K562 (cell line): Measurements from ENCODE around the gene IRF2BP2. TPM values are rescaled to one million over a fixed set of nuclear protein-coding genes. Genes with fewer than 3 reads are reported as not detected.

Experiments used
- BCLAF1 ChIP-seq, 2 experiments: fragments of 450-650 bp in 1 of 2; IDR thresholded peaks; 2 replicates each; pipeline ENCODE4 v1.6.1; 2011 to 2017; ENCODE audit warnings: low read depth in 2 of 2, antibody characterized with exemption in 1 of 2, borderline replicate concordance in 1 of 2, low read length in 1 of 2, mild to moderate bottlenecking in 1 of 2, mixed read lengths in 1 of 2; ENCODE audit not compliant: control insufficient read depth in 1 of 2
- DNMT1 ChIP-seq: fragments of 450-650 bp; IDR thresholded peaks from 2 replicates; pipeline ENCODE4 v1.6.1; 2016; ENCODE audit warnings: antibody characterized with exemption, mild to moderate bottlenecking
- E2F6 ChIP-seq, 2 experiments: IDR thresholded peaks; 2 replicates each; pipeline ENCODE4 v1.6.1; 2011; ENCODE audit warnings: borderline replicate concordance in 1 of 2, control low read depth in 1 of 2, low read depth in 1 of 2, low read length in 1 of 2, mild to moderate bottlenecking in 1 of 2, mixed read lengths in 1 of 2, moderate library complexity in 1 of 2; ENCODE audit not compliant: insufficient read depth in 1 of 2, insufficient read length in 1 of 2, poor library complexity in 1 of 2, severe bottlenecking in 1 of 2; ENCODE audit errors: extremely low read depth in 1 of 2
- FOXJ2 ChIP-seq: fragments of 200-800 bp; sonication (Bioruptor generic); IDR thresholded peaks from 2 replicates; pipeline ENCODE4 v1.6.1; 2016; ENCODE audit warnings: missing genetic modification characterization, missing compliant biosample characterization
- FOXM1 ChIP-seq, 2 experiments: fragments of 450-650 bp in 1 of 2; sonication (generic) in 1 of 2; formaldehyde crosslinking in 1 of 2; IDR thresholded peaks; 2 replicates each; pipeline versions ENCODE4 v1.6.1 to v1.9.0; 2017 to 2022; ENCODE audit warnings: low read depth in 2 of 2, mild to moderate bottlenecking in 2 of 2, missing genetic modification reagents in 1 of 2, moderate library complexity in 1 of 2
- MED1 ChIP-seq: sonication (generic); formaldehyde crosslinking; IDR thresholded peaks from 2 replicates; pipeline ENCODE4 v1.8.1; 2023; ENCODE audit warnings: missing genetic modification reagents, borderline replicate concordance
- NR3C1 ChIP-seq: sonication (generic); formaldehyde crosslinking; IDR thresholded peaks from 2 replicates; pipeline ENCODE4 v1.8.1; 2022; ENCODE audit warnings: missing genetic modification reagents
- PHF20 ChIP-seq: fragments of 450-650 bp; IDR thresholded peaks from 2 replicates; pipeline ENCODE4 v1.6.1; 2018; ENCODE audit not compliant: partially characterized antibody
- POLR2AphosphoS5 ChIP-seq: IDR thresholded peaks from 2 replicates; pipeline ENCODE4 v1.6.1; 2011; ENCODE audit warnings: mild to moderate bottlenecking, low read depth, low read length, moderate library complexity; ENCODE audit not compliant: control insufficient read depth, insufficient read depth
- PTRF ChIP-seq: fragments of 450-650 bp; IDR thresholded peaks from 2 replicates; pipeline ENCODE4 v1.6.1; 2016; ENCODE audit warnings: mild to moderate bottlenecking, missing genetic modification characterization, missing compliant biosample characterization
- RNF2 ChIP-seq: sonication (generic); IDR thresholded peaks from 2 replicates; pipeline ENCODE4 v1.6.1; 2016
- SIN3A ChIP-seq, 2 experiments: fragments of 150-350 bp in 1 of 2; IDR thresholded peaks; 2 replicates each; pipeline ENCODE4 v1.6.1; 2011 to 2016; ENCODE audit warnings: borderline replicate concordance in 2 of 2, low read depth in 2 of 2, low read length in 2 of 2, mild to moderate bottlenecking in 2 of 2, moderate library complexity in 2 of 2; ENCODE audit not compliant: control insufficient read depth in 1 of 2
- TEAD2 ChIP-seq: fragments of 450-650 bp; IDR thresholded peaks from 2 replicates; pipeline ENCODE4 v1.6.1; 2016; ENCODE audit warnings: missing genetic modification characterization, control low read depth, missing compliant biosample characterization
- TEAD4 ChIP-seq, 2 experiments: sonication (generic) in 1 of 2; formaldehyde crosslinking in 1 of 2; IDR thresholded peaks; 2 replicates each; pipeline versions ENCODE4 v1.6.1 to v1.8.0; 2012 to 2022; ENCODE audit warnings: borderline replicate concordance in 1 of 2, inconsistent platforms in 1 of 2, low read length in 1 of 2, mild to moderate bottlenecking in 1 of 2, missing genetic modification reagents in 1 of 2
- VEZF1 ChIP-seq: fragments of 200-800 bp; sonication (Bioruptor generic); IDR thresholded peaks from 2 replicates; pipeline ENCODE4 v1.6.1; 2017; ENCODE audit warnings: missing genetic modification characterization, missing compliant biosample characterization
- ZC3H8 ChIP-seq: fragments of 450-650 bp; IDR thresholded peaks from 2 replicates; pipeline ENCODE4 v1.6.1; 2017
- ZNF830 ChIP-seq: fragments of 250-450 bp; sonication (Bioruptor Pico); IDR thresholded peaks from 2 replicates; pipeline ENCODE4 v1.5.0; 2021; ENCODE audit warnings: mild to moderate bottlenecking
- polyA plus RNA-seq, 8 experiments: library from polyadenylated mRNA; depleted of rRNA in 4 of 8; stranded (reverse) in 5 of 8; unstranded in 3 of 8; fragments of >200 nt; fragmentation: Nextera tagmentation in 2 of 8; fragmentation: Illumina TruSeq in 1 of 8; extraction: Ambion mirVana in 2 of 8; extraction: Trizol in 1 of 8; gene quantifications; 2 replicates each; pipeline versions ENCODE4 v1.2.1 to v1.2.3, GENCODE V29; 2011 to 2014; ENCODE audit warnings: inconsistent platforms in 1 of 8, missing spikeins in 1 of 8
- total RNA-seq, 7 experiments: library from RNA; depleted of rRNA in 6 of 7; stranded (reverse); fragments of >200 nt in 6 of 7; fragmentation: Illumina TruSeq in 2 of 7; extraction: Trizol in 2 of 7; gene quantifications; 2 replicates each; pipeline versions ENCODE4 v1.2.1 to v1.2.3, GENCODE V29; 2011 to 2021; ENCODE audit warnings: low replicate concordance in 1 of 7
- TF ChIP-seq, protein P1 (sequence below): fragments of 450-650 bp; IDR thresholded peaks from 2 replicates; pipeline ENCODE4 v1.6.1; 2016

IRF2BP2 gene
- total and polyA plus RNA-seq, 9 of the 15 experiments (the other 6 are each of a cell fraction or from before 2014, with no cell fraction given), result 7.7 to 68.6 (median 22.1) TPM

DNA sequence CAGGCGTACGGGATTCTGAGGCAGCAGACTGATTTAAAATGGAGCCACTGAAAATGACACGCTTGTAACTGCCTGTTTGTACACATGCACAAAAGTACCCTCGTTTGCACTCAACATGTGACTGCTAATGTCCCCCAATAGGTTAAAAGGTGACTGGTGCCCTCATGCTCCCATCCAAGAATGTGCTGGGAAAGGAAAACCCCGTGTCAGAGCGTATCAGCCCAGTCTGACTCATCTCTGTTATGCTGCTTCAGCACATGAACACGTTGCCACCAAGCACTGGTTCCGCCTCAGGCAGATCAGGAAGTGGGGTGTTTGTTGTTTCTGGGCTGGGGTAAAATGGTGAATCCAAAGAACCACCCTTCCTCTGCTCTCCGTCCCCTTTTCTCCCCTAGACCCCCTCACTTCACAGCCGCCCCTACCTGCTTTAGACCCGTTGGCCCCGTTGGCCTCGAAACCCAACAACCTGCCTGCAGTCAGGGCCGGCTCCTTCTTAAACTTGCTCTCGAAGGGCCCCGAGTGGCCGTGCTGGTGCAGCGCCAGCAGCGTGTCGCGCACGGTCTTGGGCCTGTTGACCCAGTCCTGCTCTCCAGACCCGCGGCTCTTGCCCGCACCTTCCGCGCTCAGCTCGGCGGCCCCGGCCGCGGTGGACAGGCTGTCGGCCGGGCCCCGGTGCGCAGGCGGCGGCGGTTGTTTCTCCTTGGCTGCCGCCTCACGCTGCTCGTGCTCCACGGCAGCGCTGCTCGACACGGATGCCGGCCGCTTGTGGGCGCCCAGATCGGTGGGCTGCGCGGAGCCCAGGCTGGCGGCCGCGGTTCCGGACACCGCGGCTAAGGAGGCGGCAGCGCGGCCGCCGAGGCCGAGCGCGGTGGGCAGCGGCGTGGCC, 1.7 kb downstream of the IRF2BP2 start (continued):
- TF ChIP-seq FOXM1 (IDR thresholded peaks at IDR 0.05; ENCODE audit: low read depth) (no peak), FOXM1 (CRISPR knock-in tag; IDR thresholded peaks at IDR 0.05; ENCODE audit: low read depth) (peak; percentile 62; the same call in 1 of the 2 replicates), NR3C1 (CRISPR knock-in tag) (peak; percentile 81; the same call in 1 of the 2 replicates), POLR2AphosphoS5 (peak; percentile 76), RNF2 (peak; percentile 74; the same call in 1 of the 2 replicates), DNMT1 (no peak), ZC3H8 (no peak), TEAD2 (peak; percentile 6; the same call in 1 of the 2 replicates), VEZF1 (CRISPR knock-in tag) (no peak), SIN3A (IDR thresholded peaks at IDR 0.05; ENCODE audit: borderline replicate concordance in 2 of 2, control insufficient read depth in 1 of 2, low read depth in 2 of 2, low read length in 2 of 2) (peak; percentile 37 to 85; a peak in 3 of 4 replicates), ZNF830 (CRISPR knock-in tag) (peak; percentile 68), PHF20 (peak; percentile 20), MED1 (CRISPR knock-in tag) (0 out of 2 replicates have a peak, but pooled peaks have one; percentile 94), E2F6 (IDR thresholded peaks at IDR 0.05; ENCODE audit: borderline replicate concordance in 1 of 2, extremely low read depth in 1 of 2, insufficient read depth in 1 of 2, insufficient read length in 1 of 2, low read depth in 1 of 2, low read length in 1 of 2, poor library complexity in 1 of 2, severe bottlenecking in 1 of 2) (peak; percentile 81 to 87), FOXJ2 (tag) (peak; percentile 90), BCLAF1 (IDR thresholded peaks at IDR 0.05; ENCODE audit: borderline replicate concordance in 1 of 2, control insufficient read depth in 1 of 2, low read depth in 2 of 2, low read length in 1 of 2) (peak in 1 of 2 experiments; percentile 58; a peak in 1 of 4 replicates), TEAD4 (IDR thresholded peaks at IDR 0.05; ENCODE audit: low read length) (peak; percentile 63; the same call in 1 of the 2 replicates), TEAD4 (CRISPR knock-in tag; IDR thresholded peaks at IDR 0.05; ENCODE audit: borderline replicate concordance) (0 out of 2 replicates have a peak, but pooled peaks have one; percentile 57), PTRF (tag) (no peak)
- TF ChIP-seq, protein P1, sequence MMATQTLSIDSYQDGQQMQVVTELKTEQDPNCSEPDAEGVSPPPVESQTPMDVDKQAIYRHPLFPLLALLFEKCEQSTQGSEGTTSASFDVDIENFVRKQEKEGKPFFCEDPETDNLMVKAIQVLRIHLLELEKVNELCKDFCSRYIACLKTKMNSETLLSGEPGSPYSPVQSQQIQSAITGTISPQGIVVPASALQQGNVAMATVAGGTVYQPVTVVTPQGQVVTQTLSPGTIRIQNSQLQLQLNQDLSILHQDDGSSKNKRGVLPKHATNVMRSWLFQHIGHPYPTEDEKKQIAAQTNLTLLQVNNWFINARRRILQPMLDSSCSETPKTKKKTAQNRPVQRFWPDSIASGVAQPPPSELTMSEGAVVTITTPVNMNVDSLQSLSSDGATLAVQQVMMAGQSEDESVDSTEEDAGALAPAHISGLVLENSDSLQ, result peak; percentile 43; the same call in 1 of the 2 replicates
